HG03342 (cell line): ENCODE data around the gene C4BPB.

Experiments
- ATAC-seq: cut with Tn5 transposase; IDR thresholded peaks from one replicate; pipeline ENCODE4 v1.9.1; 2021; ENCODE audit warnings: mild to moderate bottlenecking, moderate library complexity; ENCODE audit not compliant: unreplicated experiment

The C4BPB gene

DNA sequence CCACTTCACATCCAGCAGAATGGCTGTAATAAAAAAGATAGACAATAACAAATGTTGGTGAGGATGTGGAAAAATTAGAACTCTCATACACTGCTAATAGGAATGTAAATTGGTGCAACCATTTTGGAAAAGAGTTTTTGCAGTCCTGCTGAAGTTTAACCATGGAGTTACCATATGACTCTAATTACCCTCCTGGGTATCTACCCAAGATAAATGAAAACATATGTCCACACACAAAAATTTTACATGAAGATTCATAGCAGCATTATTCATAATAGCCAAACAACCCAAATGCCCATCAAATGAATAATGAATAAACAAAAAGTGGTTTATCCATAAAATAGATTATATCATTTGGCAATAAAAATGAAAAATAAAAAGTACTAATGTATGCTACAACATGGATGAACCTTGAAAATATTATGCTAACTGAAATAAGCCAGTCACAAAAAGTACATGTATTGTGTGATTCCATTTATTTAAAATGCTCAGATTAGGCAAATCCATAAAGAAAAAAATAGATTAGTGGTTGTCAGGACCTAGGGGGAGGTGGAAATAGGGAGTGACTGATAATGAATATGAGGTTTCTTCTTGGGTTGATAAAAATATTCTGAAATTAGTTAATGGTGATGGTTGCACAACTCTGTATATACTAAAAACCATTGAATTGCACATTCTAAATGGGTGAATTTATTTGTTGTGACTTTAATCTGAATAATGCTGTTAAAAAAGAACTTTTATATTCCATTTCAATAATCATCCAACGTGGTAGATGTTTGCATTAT, 41.8 kb downstream of the C4BPB start:
- ATAC-seq, result no peak

DNA sequence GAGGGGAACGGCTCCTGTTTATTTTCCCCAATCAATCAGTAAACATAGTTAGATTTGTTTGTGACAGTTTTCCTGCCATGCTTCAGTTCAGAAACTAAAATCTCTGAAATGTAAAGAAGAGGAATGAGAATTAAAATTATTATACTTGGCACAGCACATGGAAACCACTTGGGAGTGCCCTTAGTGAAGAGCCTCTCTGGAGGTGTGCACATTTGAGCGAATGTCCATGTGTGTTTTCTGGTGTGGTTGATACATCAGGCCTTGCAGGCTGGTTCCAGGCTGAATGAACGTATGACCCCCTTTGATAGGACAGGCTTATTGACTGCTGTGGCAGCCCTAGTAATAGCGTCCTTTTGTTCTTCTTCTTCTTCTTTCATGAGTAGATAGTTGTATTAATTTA, 42.5 kb downstream of the C4BPB start:
- ATAC-seq, result no peak

DNA sequence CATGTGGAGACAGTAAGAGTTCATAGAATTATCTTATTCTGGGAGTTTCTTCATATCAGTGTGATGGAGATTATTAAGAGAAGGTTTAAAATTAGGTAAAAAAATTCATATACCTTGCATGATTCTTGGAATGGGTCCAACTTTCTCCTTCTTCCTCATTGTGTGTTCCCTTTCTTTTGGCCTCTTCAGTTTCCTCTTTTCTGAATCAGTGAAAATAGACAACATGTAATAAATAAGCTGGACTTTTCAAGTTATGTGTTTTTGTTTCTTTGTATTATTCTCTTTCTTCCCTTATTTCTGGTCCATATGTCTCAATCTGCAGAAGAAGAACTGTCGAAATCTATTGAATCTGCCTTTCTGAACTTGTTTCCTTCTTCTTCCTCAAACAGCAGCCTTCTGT, 45.9 kb downstream of the C4BPB start:
- no peak for ATAC-seq

DNA sequence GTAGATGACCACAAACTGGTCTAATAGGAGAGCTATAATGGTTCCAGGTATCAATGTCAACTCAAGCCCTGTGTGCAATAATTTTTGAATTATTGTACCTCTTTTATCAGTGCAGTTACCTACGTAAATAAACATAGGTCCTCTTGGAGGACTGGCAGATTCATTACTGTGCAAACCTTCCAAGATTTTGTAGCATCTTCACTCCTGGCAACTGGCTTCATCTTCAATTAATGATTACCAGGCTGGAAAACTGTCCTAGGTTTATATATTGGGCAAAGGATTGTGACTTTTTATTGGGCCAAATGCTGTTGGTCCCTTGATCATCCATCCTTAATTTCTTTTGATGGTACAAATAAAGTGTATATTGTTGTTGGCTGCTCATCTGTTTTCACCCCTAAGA, 51.0 kb downstream of the C4BPB start:
- ATAC-seq, result no peak

DNA sequence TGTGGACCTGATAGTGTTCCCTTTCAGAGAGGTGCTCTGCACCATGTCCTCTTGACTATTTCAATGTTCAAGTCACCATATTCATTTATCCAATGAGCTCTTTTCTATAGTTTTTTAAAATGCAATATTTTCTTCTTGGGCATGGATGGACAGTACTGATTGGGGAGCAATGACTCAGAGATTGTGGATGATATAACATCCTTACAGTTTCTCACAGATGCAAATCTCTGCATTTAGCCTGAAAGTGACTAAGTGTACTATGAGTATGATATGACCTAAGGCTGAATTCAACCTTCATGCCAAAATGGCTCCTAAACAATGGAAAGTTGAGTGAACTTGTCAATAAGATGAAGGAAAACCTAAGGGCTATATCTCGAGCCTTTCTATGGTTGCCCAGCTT, 51.9 kb downstream of the C4BPB start:
- no peak for ATAC-seq

DNA sequence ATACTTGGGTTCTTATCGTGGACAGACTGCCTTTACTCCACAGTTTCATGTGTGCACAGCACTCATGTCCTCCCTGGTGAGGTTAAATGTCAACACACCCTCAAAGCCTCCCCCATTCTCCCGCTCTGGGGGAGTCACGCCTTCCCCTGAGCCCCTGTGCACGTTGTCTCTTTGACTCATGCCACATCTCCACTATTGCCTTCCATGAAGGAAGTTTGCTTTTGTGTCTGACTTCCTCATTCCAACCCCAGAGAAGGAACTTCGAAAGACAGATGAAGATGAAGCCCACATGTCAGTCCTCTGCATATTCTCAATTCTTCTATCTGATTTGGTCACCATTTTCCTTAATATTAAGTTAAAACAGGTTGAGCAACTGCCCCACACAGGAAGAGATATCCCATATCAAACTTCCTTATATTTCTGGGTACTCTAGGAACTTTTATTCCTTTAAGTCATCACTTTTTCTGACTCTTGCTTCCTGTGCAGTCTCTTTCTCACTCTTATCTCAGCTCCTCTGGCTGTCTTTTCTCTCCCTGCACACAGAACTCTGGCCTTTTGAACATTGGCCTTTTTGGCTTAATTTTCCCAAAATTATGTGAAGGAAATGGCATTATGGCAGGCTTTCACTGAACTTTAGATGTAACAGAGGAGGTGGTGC, 56.9 kb downstream of the C4BPB start:
- no peak for ATAC-seq
